T-helper 2 cell treated with Interferon-gamma antibody and Interleukin-4, amounts not matched to agents 5 μg/mL and 100 μg/mL, for 36 hours (primary cell): ENCODE data around the gene ATF7IP2.
"Not testable (repeated sequence)": the region's sequence is repeated elsewhere in the genome, so short reads cannot be mapped to it uniquely, and the experiment has no call there.

ENCODE experiments used
- DNase-seq: peaks from one replicate; pipeline ENCODE4 v3.0.0; 2021; ENCODE audit warnings: low spot score
- H3K27ac Mint-ChIP-seq: one replicate; pipeline ENCODE4 v1.8.0; 2021; ENCODE audit warnings: mild to moderate bottlenecking, mixed read lengths
- H3K27me3 Mint-ChIP-seq: one replicate; pipeline ENCODE4 v1.8.0; 2021; ENCODE audit warnings: low read depth, mixed read lengths
- H3K36me3 Mint-ChIP-seq: one replicate; pipeline ENCODE4 v1.8.0; 2021; ENCODE audit warnings: low read depth, mixed read lengths
- H3K4me1 Mint-ChIP-seq: one replicate; pipeline ENCODE4 v1.8.0; 2021; ENCODE audit warnings: low read depth, mixed read lengths
- H3K4me3 Mint-ChIP-seq: one replicate; pipeline ENCODE4 v1.8.0; 2022; ENCODE audit warnings: mild to moderate bottlenecking, moderate library complexity, mixed read lengths
- H3K9me3 Mint-ChIP-seq: one replicate; pipeline ENCODE4 v1.8.0; 2021; ENCODE audit warnings: mixed read lengths

ATF7IP2 gene, protein sequence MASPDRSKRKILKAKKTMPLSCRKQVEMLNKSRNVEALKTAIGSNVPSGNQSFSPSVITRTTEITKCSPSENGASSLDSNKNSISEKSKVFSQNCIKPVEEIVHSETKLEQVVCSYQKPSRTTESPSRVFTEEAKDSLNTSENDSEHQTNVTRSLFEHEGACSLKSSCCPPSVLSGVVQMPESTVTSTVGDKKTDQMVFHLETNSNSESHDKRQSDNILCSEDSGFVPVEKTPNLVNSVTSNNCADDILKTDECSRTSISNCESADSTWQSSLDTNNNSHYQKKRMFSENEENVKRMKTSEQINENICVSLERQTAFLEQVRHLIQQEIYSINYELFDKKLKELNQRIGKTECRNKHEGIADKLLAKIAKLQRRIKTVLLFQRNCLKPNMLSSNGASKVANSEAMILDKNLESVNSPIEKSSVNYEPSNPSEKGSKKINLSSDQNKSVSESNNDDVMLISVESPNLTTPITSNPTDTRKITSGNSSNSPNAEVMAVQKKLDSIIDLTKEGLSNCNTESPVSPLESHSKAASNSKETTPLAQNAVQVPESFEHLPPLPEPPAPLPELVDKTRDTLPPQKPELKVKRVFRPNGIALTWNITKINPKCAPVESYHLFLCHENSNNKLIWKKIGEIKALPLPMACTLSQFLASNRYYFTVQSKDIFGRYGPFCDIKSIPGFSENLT

DNA sequence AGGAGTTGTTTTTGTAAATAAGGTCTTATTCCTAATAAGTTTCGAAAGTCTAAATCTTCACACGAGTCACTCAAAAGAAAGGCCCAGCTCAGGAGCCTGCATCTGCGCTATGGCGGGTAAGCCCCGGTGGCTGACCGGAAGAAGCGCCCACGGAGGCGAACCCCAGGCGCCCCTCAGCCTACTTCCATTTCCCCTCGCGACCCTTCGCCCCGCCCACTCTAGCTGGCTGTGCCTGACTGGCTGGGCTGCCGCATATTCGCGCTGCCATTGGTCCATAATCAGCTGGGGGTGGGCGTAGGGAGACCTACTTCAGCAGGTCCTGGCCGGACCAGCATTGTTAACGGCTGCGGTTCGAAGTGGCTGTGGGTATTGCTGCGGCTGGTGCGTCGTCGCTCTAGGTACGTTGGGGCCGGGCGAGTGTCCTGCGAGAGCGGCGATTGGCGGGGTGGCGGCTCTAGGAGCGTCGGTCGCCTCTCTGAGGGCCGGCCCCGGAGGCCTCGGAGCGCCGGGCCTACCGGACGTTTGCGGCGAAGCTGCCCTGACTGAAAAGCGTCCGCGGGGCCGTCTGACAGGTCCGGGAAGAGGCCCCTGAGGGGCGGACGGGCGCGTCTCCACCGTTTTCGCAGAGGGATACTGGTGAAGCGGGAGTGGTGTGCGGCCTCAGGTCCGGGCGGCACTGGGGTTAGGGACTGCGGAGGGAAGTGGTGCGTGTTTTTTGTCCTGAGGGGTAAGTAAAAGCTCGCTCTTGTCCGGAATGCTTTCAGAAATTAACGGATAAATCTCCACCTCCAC lies at the start of gene ATF7IP2:
ATF7IP2 (plus strand) TSS at position 337 of the 792 bp plus-strand sequence. CDS start 44,560 bp downstream, outside the sequence.
- H3K4me3 Mint-ChIP-seq = peak within 1 kb of the TSS; percentile 98
- H3K27ac Mint-ChIP-seq = peak within 1 kb of the TSS; percentile 98
- H3K4me1 Mint-ChIP-seq = peaks cover 42% of the 10 kb centered on the region
- no peaks in the 10 kb centered on the region for H3K27me3 Mint-ChIP-seq
- peaks cover 40% of the 10 kb centered on the region for H3K36me3 Mint-ChIP-seq
- DNase-seq = peak; percentile 88
- H3K9me3 Mint-ChIP-seq = peaks cover 8% of the 10 kb centered on the region

DNA sequence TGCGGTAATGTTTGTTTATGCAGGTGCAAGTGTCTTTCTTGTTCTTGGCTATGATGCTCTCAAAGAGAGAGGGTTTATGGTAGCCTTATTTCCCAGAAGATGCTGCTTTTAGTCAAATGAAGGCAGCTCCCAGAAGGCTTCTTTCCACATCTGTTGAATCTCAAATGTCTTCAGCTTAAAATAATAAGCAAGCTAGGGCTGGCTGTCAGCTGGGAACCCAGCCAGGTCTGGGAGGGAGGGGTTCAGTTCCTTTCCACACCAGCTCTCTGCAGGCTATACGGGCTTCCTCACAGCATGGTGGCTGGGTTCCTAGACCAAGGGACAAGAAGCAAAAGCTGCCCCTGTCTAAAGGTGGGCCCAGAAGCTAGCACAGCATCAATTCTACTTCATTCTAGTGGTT lies 47.4 kb upstream of the ATF7IP2 start:
- no peaks in the 10 kb centered on the region for H3K27me3 Mint-ChIP-seq
- H3K36me3 Mint-ChIP-seq = peaks cover 7% of the 10 kb centered on the region
- peaks cover 34% of the 10 kb centered on the region for H3K9me3 Mint-ChIP-seq
- peaks cover 4% of the 10 kb centered on the region for H3K4me1 Mint-ChIP-seq
- H3K4me3 Mint-ChIP-seq = no peak overlapping the region
- no peak overlapping the region for H3K27ac Mint-ChIP-seq
- no peak for DNase-seq

DNA sequence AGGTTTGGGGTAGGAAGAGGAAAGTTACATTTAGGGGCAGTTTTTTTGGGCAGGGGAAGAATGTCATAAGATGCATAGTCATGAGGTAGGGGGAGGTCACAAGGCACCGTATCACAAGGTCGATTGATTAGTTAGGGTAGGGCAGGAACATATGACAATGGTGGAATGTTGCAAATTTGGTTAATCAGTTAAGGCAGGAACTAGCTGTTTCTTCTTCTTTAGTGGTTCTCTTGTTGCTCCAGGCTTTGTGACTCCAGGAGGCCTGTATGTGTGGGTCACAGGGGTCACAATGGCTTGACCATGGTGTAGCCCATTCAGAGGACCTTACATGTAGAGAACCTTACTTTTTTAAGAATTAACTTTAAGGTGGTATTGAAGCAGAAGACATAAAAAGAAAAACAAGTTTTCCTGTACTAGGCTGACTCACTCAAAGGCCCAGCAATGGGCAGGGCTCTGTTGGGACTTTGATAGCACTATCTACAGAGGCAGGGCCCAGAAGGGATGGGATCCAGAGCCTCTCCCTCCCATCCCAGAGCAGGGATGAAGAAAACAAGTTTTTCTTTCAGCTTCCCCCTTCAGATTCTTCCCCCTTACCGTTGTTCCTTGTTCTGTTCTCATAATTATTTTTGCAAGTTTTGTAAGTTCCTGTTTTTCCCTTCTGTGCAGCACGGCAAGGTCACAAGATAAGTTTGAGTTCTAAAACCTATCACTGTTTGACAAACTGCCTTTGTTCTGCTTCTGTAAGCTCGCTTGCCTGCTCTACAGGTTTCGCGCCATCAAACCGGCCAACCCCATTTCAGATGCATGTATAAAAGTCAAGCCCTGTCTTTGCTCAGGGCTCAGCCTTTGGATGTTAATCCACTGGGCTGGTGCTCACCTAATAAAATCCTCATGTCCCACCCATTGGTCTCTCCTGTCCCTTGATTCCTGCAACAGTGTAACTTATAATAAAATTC lies 45.8 kb upstream of the ATF7IP2 start:
- no peaks in the 10 kb centered on the region for H3K27me3 Mint-ChIP-seq

DNA sequence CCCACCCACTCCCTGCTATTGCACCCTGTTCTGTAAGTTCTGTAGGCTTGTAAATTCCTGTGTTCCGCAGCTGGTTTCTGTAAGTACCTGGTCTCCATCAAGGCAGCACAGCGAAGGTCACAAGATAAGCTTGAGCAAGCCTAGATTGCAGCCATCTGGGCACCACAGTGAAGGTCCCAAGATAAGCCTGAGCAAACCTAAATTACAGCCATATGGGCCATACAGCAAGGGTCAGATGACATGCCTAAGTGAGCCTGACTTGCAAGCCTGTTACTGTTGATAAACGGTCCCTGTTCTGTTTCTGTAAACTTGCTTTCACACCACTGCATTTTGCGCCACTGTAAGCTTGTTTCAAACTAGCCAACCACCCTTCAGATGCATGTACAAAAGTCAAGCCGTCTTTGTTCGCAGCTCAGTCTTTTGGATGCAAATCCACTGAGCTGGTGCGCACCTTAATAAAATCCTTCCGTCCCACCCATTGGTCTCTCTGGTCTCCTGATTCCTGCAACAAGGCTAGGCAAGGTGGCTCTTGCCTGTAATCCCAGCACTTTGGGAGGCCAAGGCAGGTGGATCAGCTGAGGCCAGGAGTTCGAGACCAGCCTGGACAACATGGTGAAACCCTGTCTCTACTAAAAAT lies 42.6 kb upstream of the ATF7IP2 start:
- Mint-ChIP-seq H3K9me3 (peaks cover 49% of the 10 kb centered on the region), H3K4me1 (no peaks in the 10 kb centered on the region), H3K27ac (no peak overlapping the region), H3K27me3 (no peaks in the 10 kb centered on the region), H3K36me3 (peaks cover 7% of the 10 kb centered on the region), H3K4me3 (no peak overlapping the region)
- no peak for DNase-seq

More for the DNA sequence above, 45.8 kb upstream of the ATF7IP2 start:
- peaks cover 7% of the 10 kb centered on the region for H3K36me3 Mint-ChIP-seq
- no peaks in the 10 kb centered on the region for H3K4me1 Mint-ChIP-seq
- no peak overlapping the region for H3K4me3 Mint-ChIP-seq
- H3K27ac Mint-ChIP-seq = no peak overlapping the region
- H3K9me3 Mint-ChIP-seq = peaks cover 41% of the 10 kb centered on the region
- DNase-seq = no peak

DNA sequence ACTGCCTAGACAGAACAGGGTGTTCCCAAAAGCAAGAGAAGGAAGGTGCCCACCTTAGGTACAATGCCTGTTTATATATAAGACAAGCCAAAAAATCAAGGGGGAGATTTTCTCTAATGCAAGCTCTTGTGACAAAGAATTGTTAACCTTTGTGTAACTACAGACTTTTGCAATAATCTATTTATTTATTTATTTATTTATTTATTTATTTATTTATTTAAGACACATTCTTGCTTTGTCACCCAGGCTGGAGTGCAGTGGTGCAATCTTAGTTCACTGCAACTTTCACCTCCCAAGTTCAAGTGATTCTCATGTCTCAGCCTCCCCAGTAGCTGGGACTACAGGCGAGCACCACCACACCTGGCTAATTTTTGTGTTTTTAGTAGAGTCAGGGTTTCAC lies 41.2 kb upstream of the ATF7IP2 start:
- H3K4me3 Mint-ChIP-seq, H3K27ac Mint-ChIP-seq, H3K36me3 Mint-ChIP-seq, DNase-seq, H3K4me1 Mint-ChIP-seq, H3K27me3 Mint-ChIP-seq: not testable (repeated sequence)
- H3K9me3 Mint-ChIP-seq = peaks cover 42% of the 10 kb centered on the region

DNA sequence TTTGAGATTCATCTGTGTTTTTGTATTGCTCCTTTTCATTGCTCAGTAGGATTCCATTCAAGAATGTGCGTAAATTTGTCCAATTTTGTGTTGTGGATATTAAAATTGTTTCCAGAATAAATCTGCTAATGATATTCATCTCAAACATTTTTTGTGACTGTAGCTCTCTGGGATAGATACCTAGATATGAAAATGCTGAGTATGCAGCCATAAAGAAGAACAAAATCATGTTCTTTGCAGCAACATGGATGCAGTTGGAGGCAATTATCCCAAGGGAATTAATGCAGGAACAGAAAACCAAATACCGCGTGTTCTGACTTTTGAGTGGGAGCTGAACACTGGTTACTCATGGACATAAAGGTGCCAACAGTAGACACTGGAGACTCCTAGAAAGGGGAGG lies 40.2 kb upstream of the ATF7IP2 start:
- Mint-ChIP-seq H3K27me3 (no peaks in the 10 kb centered on the region), H3K4me3 (no peak overlapping the region), H3K4me1 (no peaks in the 10 kb centered on the region), H3K9me3 (peaks cover 33% of the 10 kb centered on the region), H3K36me3 (no peaks in the 10 kb centered on the region), H3K27ac (no peak overlapping the region)
- DNase-seq = no peak

DNA sequence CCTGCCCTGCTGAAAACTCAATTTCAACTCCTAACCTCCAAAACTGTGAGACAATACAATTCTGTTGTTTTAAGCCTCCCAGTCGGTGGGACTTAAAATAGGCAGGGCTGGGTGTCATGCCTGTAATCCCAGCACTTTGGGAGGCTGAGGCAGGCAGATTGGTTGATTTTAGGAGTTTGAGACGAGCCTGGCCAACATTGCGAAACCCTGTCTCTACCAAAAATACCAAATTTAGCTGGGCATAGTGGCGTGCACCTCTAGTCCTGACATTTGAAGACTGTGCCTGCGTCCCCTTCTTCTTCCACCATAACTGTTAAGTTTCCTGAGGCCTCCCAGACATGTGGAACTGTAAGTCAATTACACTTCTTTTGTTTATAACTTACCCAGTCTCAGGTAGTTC lies 36.0 kb upstream of the ATF7IP2 start:
- H3K27ac Mint-ChIP-seq = no peak overlapping the region

DNA sequence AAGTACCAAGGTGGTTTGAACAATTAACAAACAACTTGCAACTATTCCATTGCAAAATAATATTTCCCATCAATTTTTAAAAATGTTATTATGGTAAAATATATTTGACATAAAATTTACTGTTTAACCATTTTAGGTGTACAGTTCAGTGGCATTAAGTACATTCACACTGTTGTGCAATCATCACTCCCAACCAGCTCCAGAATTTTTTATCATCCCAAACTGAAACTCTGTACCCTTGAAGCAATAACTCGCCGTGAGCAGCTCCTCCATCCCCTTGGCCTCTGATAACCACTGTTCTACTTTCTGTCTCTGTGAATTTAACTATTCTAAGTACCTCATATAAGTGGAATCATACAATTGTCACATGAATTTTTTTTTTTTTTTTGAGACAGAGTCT lies 33.6 kb upstream of the ATF7IP2 start:
- no peaks in the 10 kb centered on the region for H3K4me1 Mint-ChIP-seq
- H3K4me3 Mint-ChIP-seq = no peak overlapping the region
- H3K27me3 Mint-ChIP-seq = no peaks in the 10 kb centered on the region
- H3K27ac Mint-ChIP-seq = no peak overlapping the region
- H3K36me3 Mint-ChIP-seq = no peaks in the 10 kb centered on the region
- DNase-seq = no peak
- H3K9me3 Mint-ChIP-seq = no peaks in the 10 kb centered on the region

More for the DNA sequence above, 36.0 kb upstream of the ATF7IP2 start:
- no peak overlapping the region for H3K4me3 Mint-ChIP-seq
- no peaks in the 10 kb centered on the region for H3K36me3 Mint-ChIP-seq
- no peaks in the 10 kb centered on the region for H3K27me3 Mint-ChIP-seq
- peaks cover 8% of the 10 kb centered on the region for H3K9me3 Mint-ChIP-seq
- no peak for DNase-seq
- H3K4me1 Mint-ChIP-seq = no peaks in the 10 kb centered on the region

DNA sequence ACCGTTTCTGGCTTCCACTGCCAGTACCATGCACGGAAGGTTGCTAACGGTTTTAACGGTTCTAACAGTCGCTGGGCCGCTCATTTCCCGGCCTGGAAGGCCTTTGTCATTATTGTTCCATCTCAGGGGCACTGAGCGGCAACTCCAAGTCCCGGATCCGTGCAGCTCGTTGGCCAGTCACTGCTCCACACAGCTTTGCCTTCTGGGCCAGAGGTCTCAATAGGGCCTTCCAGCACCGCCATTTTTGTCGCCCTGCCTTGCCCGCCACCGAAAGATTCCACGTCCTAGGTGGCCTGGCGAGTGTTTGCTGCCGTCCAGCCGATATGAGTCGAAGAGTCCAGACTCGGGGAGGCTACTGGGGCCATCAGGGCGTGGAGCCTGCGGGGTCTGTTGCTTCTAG lies 30.3 kb upstream of the ATF7IP2 start:
- Mint-ChIP-seq H3K27me3 (peaks cover 4% of the 10 kb centered on the region), H3K36me3 (no peaks in the 10 kb centered on the region), H3K27ac (no peak overlapping the region), H3K9me3 (peaks cover 4% of the 10 kb centered on the region), H3K4me1 (no peaks in the 10 kb centered on the region), H3K4me3 (no peak overlapping the region)
- DNase-seq = no peak

DNA sequence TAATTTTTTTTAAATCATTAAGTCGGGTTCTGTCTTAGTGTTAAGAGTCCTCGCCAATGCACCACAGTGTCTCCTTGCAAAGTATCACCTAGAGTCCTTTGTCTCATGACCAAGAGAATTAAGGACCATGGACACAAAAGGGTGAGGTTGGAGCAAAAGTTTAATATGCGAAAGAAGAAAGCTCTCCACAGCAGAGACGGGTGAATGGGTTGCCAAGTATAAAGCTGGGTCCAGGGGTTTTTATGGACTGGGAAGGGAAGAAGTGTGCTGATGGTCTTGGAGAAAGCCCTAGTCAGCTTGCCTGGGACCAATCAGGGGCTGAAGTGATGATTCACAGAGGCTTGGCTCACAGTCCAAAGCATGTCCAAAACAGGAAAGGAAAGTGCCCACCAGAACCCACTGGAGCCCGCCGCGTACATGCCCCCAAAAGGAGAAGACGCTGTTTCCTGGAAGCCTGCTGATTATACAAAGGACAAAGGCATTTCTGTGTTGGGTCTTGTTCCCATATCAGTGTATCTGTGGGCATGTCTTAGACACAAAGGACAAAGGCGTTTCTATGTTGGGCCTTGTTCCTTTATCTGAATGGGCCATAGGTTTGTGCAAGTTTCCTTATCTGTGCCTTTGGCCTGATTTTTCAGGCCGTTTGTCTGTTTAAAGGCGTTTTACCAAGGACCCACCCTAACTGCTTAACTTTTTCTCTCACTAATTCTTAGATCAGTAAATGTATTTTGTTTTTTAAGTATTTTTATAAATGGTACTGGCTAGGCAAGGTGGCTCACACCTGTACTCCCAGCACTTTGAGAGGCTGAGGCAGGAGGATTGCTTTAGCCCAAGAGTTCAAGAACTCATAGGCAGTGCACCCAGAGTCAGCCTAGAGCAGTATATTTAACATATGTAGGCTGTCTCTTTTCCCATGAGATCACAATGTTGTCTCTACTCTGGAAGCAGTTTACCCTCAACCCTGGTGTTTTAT lies 28.7 kb upstream of the ATF7IP2 start:
- DNase-seq = no peak
- Mint-ChIP-seq H3K36me3 (peaks cover 3% of the 10 kb centered on the region), H3K4me1 (peaks cover 10% of the 10 kb centered on the region), H3K27ac (no peak overlapping the region), H3K4me3 (no peak overlapping the region), H3K9me3 (peaks cover 8% of the 10 kb centered on the region), H3K27me3 (peaks cover 6% of the 10 kb centered on the region)

DNA sequence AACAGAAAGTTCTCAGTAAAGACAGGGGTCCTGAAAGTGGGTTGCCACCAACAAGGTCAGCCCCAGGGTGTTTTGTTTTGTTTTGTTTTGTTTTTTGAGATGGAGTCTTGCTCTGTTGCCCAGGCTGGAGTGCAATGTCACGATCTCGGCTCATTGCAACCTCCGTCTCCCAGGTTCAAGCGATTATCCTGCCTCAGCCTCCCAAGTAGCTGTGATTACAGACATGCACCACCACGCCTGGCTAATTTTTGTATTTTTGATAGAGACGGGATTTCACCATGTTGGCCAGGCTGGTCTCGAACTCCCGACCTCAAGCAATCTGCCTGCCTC lies 24.1 kb upstream of the ATF7IP2 start:
- Mint-ChIP-seq H3K4me1 (peaks cover 13% of the 10 kb centered on the region), H3K27ac (peak overlapping the region; percentile 80), H3K4me3 (peak overlapping the region; percentile 61)
- H3K36me3 Mint-ChIP-seq, DNase-seq, H3K27me3 Mint-ChIP-seq, H3K9me3 Mint-ChIP-seq: not testable (repeated sequence)
